MCF 10A (cell line): ENCODE measurements around the gene PTPRK. TPM values are rescaled to one million over a fixed set of nuclear protein-coding genes. Genes with fewer than 3 reads are reported as not detected.
A peak's percentile ranks its signal among the peaks of the same experiment; 100 is the strongest.

Source experiments
- BruUV-seq: library from RNA; stranded (reverse); fragments of 400-500 nt; replicated peaks from 2 replicates; lab custom pipeline; 2021; lab: Mats Ljungman, UMichigan
- CTCF ChIA-PET: fragments of 300-600 bp; sonication (Branson Sonifier 250); formaldehyde crosslinking; extraction: SDS; loops from one replicate; lab custom pipeline; 2021; ENCODE audit warnings: antibody characterized with exemption, inconsistent platforms; lab: Yijun Ruan, JAX
- POLR2A ChIA-PET: fragments of 300-600, 350-650 bp; sonication (Branson Sonifier 250); formaldehyde crosslinking; extraction: SDS; loops from one replicate; lab custom pipeline; 2020; ENCODE audit warnings: antibody characterized with exemption, inconsistent platforms; lab: Yijun Ruan, JAX
- DNase-seq: peaks from one replicate; pipeline ENCODE4 v3.0.0-alpha.2; 2018; ENCODE audit not compliant: unreplicated experiment
- H3K27ac Mint-ChIP-seq: one replicate; pipeline ENCODE4 v1.8.0; 2022; ENCODE audit warnings: mild to moderate bottlenecking, low read depth, mixed read lengths; ENCODE audit not compliant: unreplicated experiment
- H3K27me3 Mint-ChIP-seq: one replicate; pipeline ENCODE4 v1.8.0; 2022; ENCODE audit warnings: mixed read lengths; ENCODE audit not compliant: insufficient read depth, unreplicated experiment
- H3K36me3 Mint-ChIP-seq: one replicate; pipeline ENCODE4 v1.8.0; 2022; ENCODE audit warnings: mild to moderate bottlenecking, moderate library complexity, mixed read lengths; ENCODE audit not compliant: insufficient read depth, unreplicated experiment
- H3K4me1 Mint-ChIP-seq: one replicate; pipeline ENCODE4 v1.8.0; 2022; ENCODE audit warnings: mixed read lengths; ENCODE audit not compliant: insufficient read depth, unreplicated experiment
- H3K4me3 Mint-ChIP-seq: one replicate; pipeline ENCODE4 v1.8.0; 2022; ENCODE audit warnings: mild to moderate bottlenecking, moderate library complexity, mixed read lengths; ENCODE audit not compliant: unreplicated experiment
- H3K9me3 Mint-ChIP-seq: one replicate; pipeline ENCODE4 v1.8.0; 2022; ENCODE audit warnings: mixed read lengths; ENCODE audit not compliant: unreplicated experiment
- CTCF ChIP-seq: fragments of 200-600 bp; IDR thresholded peaks from one replicate; pipeline ENCODE4 v1.8.0; 2022; ENCODE audit warnings: antibody characterized with exemption, mild to moderate bottlenecking; ENCODE audit not compliant: unreplicated experiment
- intact Hi-C: fragments of 100-400 bp; cut with micrococcal nuclease; formaldehyde crosslinking; loops from 2 replicates; pipeline ENCODE4 v1.14.1; 2022
- total RNA-seq: library from RNA; stranded (reverse); gene quantifications from 2 replicates; pipeline ENCODE4 v1.2.3, GENCODE V29; 2022

Gene PTPRK
- total RNA-seq, 1 experiment from 2014 or later = 50.2 TPM

- CTCF ChIA-PET = no interaction called here
- H3K9me3 Mint-ChIP-seq = no peaks in the 10 kb centered on the region
- no peak for DNase-seq
- TF ChIP-seq CTCF = no peak
- H3K27me3 Mint-ChIP-seq = no peaks in the 10 kb centered on the region
- POLR2A ChIA-PET = interaction anchor here (0.9 kb wide), 1 partner anchor 389 kb away, joined by 3 read pairs; no protein-coding TSS in a partner anchor
- H3K4me3 Mint-ChIP-seq = no peak overlapping the region
- peaks cover 6% of the 10 kb centered on the region for H3K36me3 Mint-ChIP-seq
- peaks cover 21% of the 10 kb centered on the region for H3K4me1 Mint-ChIP-seq
- intact Hi-C loops = loop anchor here (10.0 kb wide), 1 partner anchor 385 kb away; no protein-coding TSS in a partner anchor
- BruUV-seq = no TSS peak
- no peak overlapping the region for H3K27ac Mint-ChIP-seq
These were observed 390.7 kb downstream of the PTPRK start for GRCh38 chr6:128129679-128130078.

- no peak for DNase-seq
- BruUV-seq = no TSS peak
- no peak for TF ChIP-seq CTCF
- Mint-ChIP-seq H3K4me1 (peaks cover 20% of the 10 kb centered on the region), H3K4me3 (no peak overlapping the region), H3K9me3 (no peaks in the 10 kb centered on the region), H3K27ac (no peak overlapping the region), H3K36me3 (peaks cover 6% of the 10 kb centered on the region), H3K27me3 (no peaks in the 10 kb centered on the region)
- ChIA-PET CTCF (no interaction called here), POLR2A (no interaction called here)
- intact Hi-C loops = no loop called here
These were observed 392.7 kb downstream of the PTPRK start for GRCh38 chr6:128127650-128128049.

- Mint-ChIP-seq H3K27ac (no peak overlapping the region), H3K4me3 (no peak overlapping the region), H3K9me3 (no peaks in the 10 kb centered on the region), H3K36me3 (no peaks in the 10 kb centered on the region), H3K4me1 (peaks cover 6% of the 10 kb centered on the region), H3K27me3 (no peaks in the 10 kb centered on the region)
- intact Hi-C loops = no loop called here
- DNase-seq = peak; percentile 43
- CTCF ChIA-PET = no interaction called here
- POLR2A ChIA-PET = interaction anchor here (1.8 kb wide), 1 partner anchor 11 kb away, joined by 4 read pairs; no protein-coding TSS in a partner anchor
- BruUV-seq = no TSS peak
- TF ChIP-seq CTCF = no peak
These were observed 395.7 kb downstream of the PTPRK start for GRCh38 chr6:128124713-128125112.

- Mint-ChIP-seq H3K4me3 (no peak overlapping the region), H3K36me3 (no peaks in the 10 kb centered on the region), H3K27ac (no peak overlapping the region), H3K27me3 (no peaks in the 10 kb centered on the region), H3K4me1 (peaks cover 11% of the 10 kb centered on the region), H3K9me3 (no peaks in the 10 kb centered on the region)
- CTCF ChIA-PET = interaction anchor here (0.5 kb wide), 1 partner anchor 27 kb away, joined by 4 read pairs; no protein-coding TSS in a partner anchor
- POLR2A ChIA-PET = no interaction called here
- intact Hi-C loops = no loop called here
- no peak for DNase-seq
- no peak for TF ChIP-seq CTCF
- no TSS peak for BruUV-seq
These were observed 398.8 kb downstream of the PTPRK start for GRCh38 chr6:128121610-128122009.
